H1 (cell line): ENCODE data around the gene ATP2B3. TPM values are rescaled to one million over a fixed set of nuclear protein-coding genes. Genes with fewer than 3 reads are reported as not detected.
A peak's percentile ranks its signal among the peaks of the same experiment; 100 is the strongest.

Experiments
- CTCF ChIA-PET: fragments of 300-600 bp; sonication (Branson Sonifier 250); formaldehyde crosslinking; loops from one replicate; lab custom pipeline; 2021; ENCODE audit not compliant: partially characterized antibody; lab: Charles Lee
- POLR2A ChIA-PET: fragments of 300-600 bp; sonication (Branson Sonifier 250); formaldehyde crosslinking; loops from one replicate; lab custom pipeline; 2021; ENCODE audit warnings: inconsistent platforms; ENCODE audit not compliant: partially characterized antibody; lab: Charles Lee
- DNase-seq, 2 experiments: peaks; one replicate each; pipeline versions ENCODE4 v3.0.0 to v3.0.0-alpha.2; 2010 to 2022; ENCODE audit warnings: low spot score in 2 of 2, low read depth in 1 of 2, mixed read lengths in 1 of 2
- FAIRE-seq: peaks from 2 replicates; lab custom pipeline; 2011; peaks lifted over from hg19 to GRCh38; lab: Jason Lieb, UNC
- H2AFZ ChIP-seq: 2 replicates; pipeline ENCODE4 v1.8.1; 2012; ENCODE audit warnings: low read length, inconsistent platforms
- H2AK5ac ChIP-seq: 2 replicates; pipeline ENCODE4 v1.6.1; 2013; ENCODE audit warnings: low read depth, low read length
- H2BK120ac ChIP-seq: replicated peaks from 2 replicates; pipeline ENCODE3; 2013; ENCODE audit warnings: low read depth, low read length, inconsistent platforms
- H2BK12ac ChIP-seq: 2 replicates; pipeline ENCODE4 v1.6.1; 2013; ENCODE audit warnings: low read depth, low read length
- H2BK15ac ChIP-seq: 2 replicates; pipeline ENCODE4 v1.6.1; 2013; ENCODE audit warnings: low read length
- H2BK20ac ChIP-seq: 2 replicates; pipeline ENCODE4 v1.6.1; 2013; ENCODE audit warnings: low read length
- H2BK5ac ChIP-seq: 2 replicates; pipeline ENCODE4 v1.6.1; 2013; ENCODE audit warnings: low read depth, low read length
- H3K14ac ChIP-seq: 2 replicates; pipeline ENCODE4 v1.6.1; 2013; ENCODE audit warnings: inconsistent platforms; ENCODE audit not compliant: insufficient read length
- H3K18ac ChIP-seq: 2 replicates; pipeline ENCODE4 v1.6.1; 2013; ENCODE audit warnings: low read length; ENCODE audit errors: extremely low read depth
- H3K23ac ChIP-seq: 2 replicates; pipeline ENCODE4 v1.6.1; 2013; ENCODE audit warnings: inconsistent platforms; ENCODE audit not compliant: insufficient read length
- H3K23me2 ChIP-seq: 2 replicates; pipeline ENCODE4 v1.6.1; 2013; ENCODE audit warnings: low read depth, low read length
- H3K27ac ChIP-seq: 2 replicates; pipeline ENCODE4 v1.6.1; 2011; ENCODE audit warnings: low read depth, low read length, inconsistent platforms
- H3K27me3 ChIP-seq, 4 experiments: replicated peaks in 1 of 4; 1 replicate in 1 of 4; 2 replicates in 3 of 4; pipeline versions ENCODE4 v1.6.1 to v1.8.1; 2011 to 2013; ENCODE audit warnings: low read length in 3 of 4, mild to moderate bottlenecking in 3 of 4, inconsistent platforms in 2 of 4, mixed read lengths in 2 of 4, moderate library complexity in 1 of 4; ENCODE audit not compliant: control insufficient read depth in 3 of 4, insufficient read depth in 3 of 4; ENCODE audit errors: extremely low read depth in 1 of 4
- H3K36me3 ChIP-seq, 4 experiments: 2 replicates each; pipeline versions ENCODE4 v1.6.1 to v1.8.1; 2011 to 2013; ENCODE audit warnings: mild to moderate bottlenecking in 4 of 4, low read length in 3 of 4, moderate library complexity in 2 of 4, control low read depth in 1 of 4, inconsistent platforms in 1 of 4; ENCODE audit not compliant: insufficient read depth in 4 of 4, control insufficient read depth in 2 of 4
- H3K4ac ChIP-seq: replicated peaks from 2 replicates; pipeline ENCODE3; 2013; ENCODE audit warnings: low read length, low read depth, mixed read lengths, inconsistent platforms; ENCODE audit not compliant: insufficient read length
- H3K4me1 ChIP-seq, 4 experiments: replicated peaks in 1 of 4; 1 replicate in 1 of 4; 2 replicates in 3 of 4; pipeline versions ENCODE4 v1.6.1 to v1.8.1; 2011 to 2013; ENCODE audit warnings: low read length in 3 of 4, inconsistent platforms in 2 of 4, mixed read lengths in 1 of 4; ENCODE audit not compliant: insufficient read depth in 4 of 4, control insufficient read depth in 3 of 4
- H3K4me2 ChIP-seq, 2 experiments: 2 replicates each; pipeline versions ENCODE4 v1.6.1 to v1.8.1; 2011 to 2013; ENCODE audit warnings: low read depth in 2 of 2, low read length in 2 of 2, control low read depth in 1 of 2, inconsistent platforms in 1 of 2, mild to moderate bottlenecking in 1 of 2; ENCODE audit not compliant: insufficient read depth in 1 of 2
- H3K4me3 ChIP-seq, 4 experiments: fragments of 200-600, 300-600 bp in 1 of 4; sonication (generic), shearing (Covaris generic), sonication (Bioruptor Twin) in 1 of 4; 2 replicates each; pipeline versions ENCODE4 v1.5.1 to v1.8.1; 2011 to 2016; ENCODE audit warnings: low read length in 4 of 4, low read depth in 3 of 4, control low read depth in 2 of 4, inconsistent platforms in 2 of 4, mild to moderate bottlenecking in 2 of 4, mixed read lengths in 1 of 4, moderate library complexity in 1 of 4; ENCODE audit not compliant: insufficient read depth in 2 of 4; ENCODE audit errors: extremely low read depth in 1 of 4
- H3K56ac ChIP-seq: replicated peaks from 2 replicates; pipeline ENCODE3; 2013; ENCODE audit warnings: low read depth, mild to moderate bottlenecking, mixed read lengths, low read length, inconsistent platforms; ENCODE audit not compliant: insufficient read length
- H3K79me1 ChIP-seq: 2 replicates; pipeline ENCODE4 v1.6.1; 2013; ENCODE audit warnings: low read depth, low read length, control low read depth
- H3K79me2 ChIP-seq, 2 experiments: 2 replicates each; pipeline versions ENCODE4 v1.6.1 to v1.8.1; 2012 to 2013; ENCODE audit warnings: low read length in 2 of 2, mild to moderate bottlenecking in 2 of 2, inconsistent platforms in 1 of 2; ENCODE audit not compliant: insufficient read depth in 2 of 2, control insufficient read depth in 1 of 2
- H3K9ac ChIP-seq, 4 experiments: replicated peaks in 1 of 4; 1 replicate in 1 of 4; 2 replicates in 3 of 4; pipeline versions ENCODE4 v1.6.1 to v1.8.1; 2011 to 2013; ENCODE audit warnings: low read depth in 3 of 4, low read length in 3 of 4, control low read depth in 2 of 4, mild to moderate bottlenecking in 2 of 4, moderate library complexity in 2 of 4, inconsistent platforms in 1 of 4; ENCODE audit errors: extremely low read depth in 1 of 4
- H3K9me3 ChIP-seq, 2 experiments: 2 replicates each; pipeline versions ENCODE4 v1.6.1 to v1.8.1; 2012 to 2013; ENCODE audit warnings: mild to moderate bottlenecking in 2 of 2, moderate library complexity in 2 of 2, control low read depth in 1 of 2, inconsistent platforms in 1 of 2, low read depth in 1 of 2, low read length in 1 of 2, mixed read lengths in 1 of 2; ENCODE audit not compliant: insufficient read depth in 2 of 2
- H4K20me1 ChIP-seq, 2 experiments: replicated peaks in 1 of 2; 2 replicates each; pipeline versions ENCODE3 to v1.8.1; 2011 to 2013; ENCODE audit warnings: inconsistent platforms in 2 of 2, low read length in 2 of 2, mild to moderate bottlenecking in 1 of 2; ENCODE audit not compliant: insufficient read depth in 2 of 2, control insufficient read depth in 1 of 2
- H4K5ac ChIP-seq: 2 replicates; pipeline ENCODE4 v1.6.1; 2013; ENCODE audit warnings: low read length, low read depth, mixed read lengths, inconsistent platforms; ENCODE audit not compliant: insufficient read length
- H4K8ac ChIP-seq: 2 replicates; pipeline ENCODE4 v1.8.0; 2013; ENCODE audit warnings: mild to moderate bottlenecking, moderate library complexity, low read length, inconsistent platforms; ENCODE audit not compliant: insufficient read depth; ENCODE audit errors: extremely low read depth
- H4K91ac ChIP-seq: replicated peaks from 2 replicates; pipeline ENCODE3; 2013; ENCODE audit warnings: low read length, mixed read lengths, inconsistent platforms; ENCODE audit not compliant: insufficient read length
- BACH1 ChIP-seq: IDR thresholded peaks from 2 replicates; pipeline ENCODE4 v1.6.1; 2012; ENCODE audit warnings: low read length, improper control_type of control experiment
- BRCA1 ChIP-seq: IDR thresholded peaks from 2 replicates; pipeline ENCODE4 v1.6.1; 2012; ENCODE audit warnings: low read depth, low read length, improper control_type of control experiment
- CHD2 ChIP-seq: IDR thresholded peaks from 2 replicates; pipeline ENCODE4 v1.6.1; 2012; ENCODE audit warnings: low read length, improper control_type of control experiment
- HDAC2 ChIP-seq, 2 experiments: fragments of 300-600 bp in 1 of 2; sonication (generic) in 1 of 2; IDR thresholded peaks; 2 replicates each; pipeline ENCODE4 v1.6.1; 2011 to 2012; ENCODE audit warnings: low read depth in 2 of 2, low read length in 2 of 2, mild to moderate bottlenecking in 2 of 2, moderate library complexity in 2 of 2, borderline replicate concordance in 1 of 2, inconsistent platforms in 1 of 2
- KDM5A ChIP-seq: fragments of 200-600 bp; IDR thresholded peaks from 2 replicates; pipeline ENCODE4 v1.7.1; 2012; ENCODE audit warnings: mild to moderate bottlenecking, low read length, inconsistent platforms, mixed read lengths
- PHF8 ChIP-seq: fragments of 200-600 bp; sonication (generic); conservative IDR thresholded peaks from 2 replicates; pipeline ENCODE4 v1.7.1; 2012; ENCODE audit warnings: low read depth, mild to moderate bottlenecking, inconsistent platforms, low read length, moderate library complexity
- POLR2AphosphoS5 ChIP-seq: IDR thresholded peaks from 2 replicates; pipeline ENCODE4 v1.6.1; 2011; ENCODE audit warnings: low read depth, low read length
- RAD21 ChIP-seq, 2 experiments: IDR thresholded peaks in 1 of 2; conservative IDR thresholded peaks in 1 of 2; 2 replicates each; pipeline ENCODE4 v1.6.1; 2011; ENCODE audit warnings: low read depth in 2 of 2, low read length in 2 of 2, improper control_type of control experiment in 1 of 2, inconsistent platforms in 1 of 2, mild to moderate bottlenecking in 1 of 2, moderate library complexity in 1 of 2
- SAP30 ChIP-seq: fragments of 300-600 bp; sonication (generic); IDR thresholded peaks from 2 replicates; pipeline ENCODE4 v1.7.1; 2012; ENCODE audit warnings: low read length, moderate library complexity, mild to moderate bottlenecking, inconsistent platforms; ENCODE audit not compliant: insufficient read depth, insufficient replicate concordance
- TEAD4 ChIP-seq: IDR thresholded peaks from 2 replicates; pipeline ENCODE4 v1.6.1; 2012; ENCODE audit warnings: low read depth, low read length, inconsistent platforms, mixed read lengths
- WGBS, 2 experiments: shearing (Covaris generic) in 1 of 2; methylation state at CpG; one replicate each; pipeline versions ENCODE4 v1.1.6 to v1.1.7; 2013 to 2015; ENCODE audit warnings: low lambda C conversion rate in 2 of 2, mixed read lengths in 2 of 2, inconsistent platforms in 1 of 2, low coverage in 1 of 2, missing lambda C conversion rate in 1 of 2; ENCODE audit not compliant: insufficient replicate concordance in 2 of 2, insufficient coverage in 1 of 2, insufficient read length in 1 of 2; ENCODE audit errors: extremely low coverage in 1 of 2, missing lambda C conversion rate in 1 of 2; 5-methylcytosine and 5-hydroxymethylcytosine counted together
- polyA plus RNA-seq, 7 experiments: library from polyadenylated mRNA; depleted of rRNA in 3 of 7; stranded (reverse) in 5 of 7; unstranded in 2 of 7; fragments of >200 nt in 5 of 7; fragments of 200-250 nt in 2 of 7; gene quantifications; 1 replicate in 5 of 7; 2 replicates in 1 of 7; 4 replicates in 1 of 7; pipeline versions ENCODE4 v1.2.1 to v1.2.3, GENCODE V29; 2011 to 2013; ENCODE audit warnings: missing spikeins in 2 of 7, mixed read lengths in 2 of 7
- total RNA-seq: library from RNA; stranded (reverse); fragmentation: NEBNext Ultra II Directional; extraction: Animal tissue kit (Norgen Biotek cat#: 25700); gene quantifications from 2 replicates; pipeline ENCODE4 v1.2.1, GENCODE V29; 2021
- TF ChIP-seq, protein P1 (sequence below): IDR thresholded peaks from 2 replicates; pipeline ENCODE4 v1.6.1; 2012; ENCODE audit warnings: inconsistent platforms
- TF ChIP-seq, protein P2 (sequence below): IDR thresholded peaks from 2 replicates; pipeline ENCODE4 v1.6.1; 2012; ENCODE audit warnings: inconsistent platforms

Gene ATP2B3
- total and polyA plus RNA-seq, 2 of the 8 experiments (the other 6 are each of a cell fraction or from before 2014, with no cell fraction given), result 0.14 to 0.19 TPM

GRCh38 chrX:153474718-153475117, 42.7 kb upstream of the ATP2B3 start:
- H2BK15ac ChIP-seq, result no peak overlapping the region
- FAIRE-seq (no peak), DNase-seq (no peak)
- H4K20me1 ChIP-seq, result peaks cover 0 to 1% of the 10 kb centered on the region in 2 experiments
- no peak overlapping the region for H4K91ac ChIP-seq
- H3K4me3 ChIP-seq, result peak overlapping the region in 1 of 4 experiments; percentile 40; a peak in 3 of 8 replicates
- 0% methylated on average over 3 of the region's 59 CpGs; no CpG with 5 or more reads in 1 of the 2 experiments for WGBS, 2 experiments
- H3K9me3 ChIP-seq, result no peaks in the 10 kb centered on the region
- H3K9ac ChIP-seq, result no peak overlapping the region
- no peaks in the 10 kb centered on the region for H3K36me3 ChIP-seq
- H3K14ac ChIP-seq, result no peak overlapping the region
- no peak overlapping the region for H3K27ac ChIP-seq
- no peak overlapping the region for H3K23ac ChIP-seq
- peaks cover 0 to 18% (median 5%) of the 10 kb centered on the region in 4 experiments; a peak in 3 of 7 replicates for H3K4me1 ChIP-seq
- no peak overlapping the region for H2AFZ ChIP-seq
- no peak overlapping the region for H4K5ac ChIP-seq
- H4K8ac ChIP-seq, result no peak overlapping the region; the same call in 1 of the 2 replicates
- no peak overlapping the region for H2BK12ac ChIP-seq
- no peak overlapping the region for H3K18ac ChIP-seq
- H2BK5ac ChIP-seq, result no peak overlapping the region
- H3K56ac ChIP-seq, result no peak overlapping the region
- H3K27me3 ChIP-seq, result peaks cover 5 to 24% (median 18%) of the 10 kb centered on the region in 4 experiments; a peak in 6 of 7 replicates
- H3K4me2 ChIP-seq, result peak overlapping the region; percentile 42 to 49; a peak in 2 of 4 replicates
- no peak overlapping the region for H2BK120ac ChIP-seq
- ChIA-PET CTCF (interaction anchor here (1.2 kb wide), 1 partner anchor 20 kb away, joined by 3 read pairs; the partner anchor contains the start of gene BGN), POLR2A (interaction anchor here (0.9 kb wide), 2 partner anchors 15 to 210 kb away, joined by 3 read pairs; no protein-coding TSS in a partner anchor)
- no peak overlapping the region for H2BK20ac ChIP-seq
- no peak overlapping the region for H2AK5ac ChIP-seq
- H3K79me1 ChIP-seq, result no peaks in the 10 kb centered on the region
- peaks cover 2% of the 10 kb centered on the region; the same call in 1 of the 2 replicates for H3K23me2 ChIP-seq
- no peak overlapping the region for H3K4ac ChIP-seq
- H3K79me2 ChIP-seq, result peaks cover 0 to 2% of the 10 kb centered on the region in 2 experiments; a peak in 1 of 4 replicates
- TF ChIP-seq KDM5A (no peak), CHD2 (no peak), POLR2AphosphoS5 (no peak), TEAD4 (no peak), PHF8 (0 out of 2 replicates have a peak, but pooled peaks have one; percentile 26), SAP30 (no peak), BRCA1 (no peak), RAD21 (IDR thresholded peaks at IDR 0.05 in 1 of 2, conservative IDR thresholded peaks at IDR 0.05 in 1 of 2; ENCODE audit: low read depth in 2 of 2, low read length in 2 of 2) (no peak), HDAC2 (IDR thresholded peaks at IDR 0.05; ENCODE audit: borderline replicate concordance in 1 of 2, low read depth in 2 of 2, low read length in 2 of 2) (no peak), BACH1 (no peak)
- TF ChIP-seq, protein P1, sequence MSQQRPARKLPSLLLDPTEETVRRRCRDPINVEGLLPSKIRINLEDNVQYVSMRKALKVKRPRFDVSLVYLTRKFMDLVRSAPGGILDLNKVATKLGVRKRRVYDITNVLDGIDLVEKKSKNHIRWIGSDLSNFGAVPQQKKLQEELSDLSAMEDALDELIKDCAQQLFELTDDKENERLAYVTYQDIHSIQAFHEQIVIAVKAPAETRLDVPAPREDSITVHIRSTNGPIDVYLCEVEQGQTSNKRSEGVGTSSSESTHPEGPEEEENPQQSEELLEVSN, result peak; percentile 92
- TF ChIP-seq, protein P2, sequence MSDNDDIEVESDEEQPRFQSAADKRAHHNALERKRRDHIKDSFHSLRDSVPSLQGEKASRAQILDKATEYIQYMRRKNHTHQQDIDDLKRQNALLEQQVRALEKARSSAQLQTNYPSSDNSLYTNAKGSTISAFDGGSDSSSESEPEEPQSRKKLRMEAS, result peak; percentile 88
